BJ (cell line): Measurements from ENCODE around the gene ARL15. TPM values are rescaled to one million over a fixed set of nuclear protein-coding genes. Genes with fewer than 3 reads are reported as not detected.

Experiments used
- CTCF ChIA-PET: fragments of 350-600 bp; formaldehyde crosslinking; extraction: SDS; loops from one replicate; lab custom pipeline; 2021; ENCODE audit warnings: antibody characterized with exemption, inconsistent platforms; lab: Yijun Ruan, JAX
- POLR2A ChIA-PET: fragments of 300-600 bp; sonication (Branson Sonifier 250); formaldehyde crosslinking; extraction: SDS; loops from one replicate; lab custom pipeline; 2021; ENCODE audit warnings: antibody characterized with exemption; lab: Charles Lee
- DNase-seq: peaks from one replicate; pipeline ENCODE4 v3.0.0-alpha.2; 2011; ENCODE audit warnings: low read depth
- H3K27me3 ChIP-seq: 2 replicates; pipeline ENCODE4 v1.6.0; 2011; ENCODE audit warnings: low read length; ENCODE audit not compliant: control insufficient read depth, insufficient read depth
- H3K36me3 ChIP-seq: 2 replicates; pipeline ENCODE4 v1.5.1; 2011; ENCODE audit warnings: low read length; ENCODE audit not compliant: control insufficient read depth, insufficient read depth
- H3K4me3 ChIP-seq: 2 replicates; pipeline ENCODE4 v1.5.1; 2011; ENCODE audit warnings: low read depth, mild to moderate bottlenecking, control low read depth, low read length
- polyA plus RNA-seq: library from polyadenylated mRNA; depleted of rRNA; stranded (reverse); fragments of >200 nt; gene quantifications from 2 replicates; pipeline ENCODE4 v1.2.3, GENCODE V29; 2011
- TF ChIP-seq, protein P1 (sequence below): IDR thresholded peaks from 2 replicates; pipeline ENCODE4 v1.5.1; 2011; ENCODE audit warnings: low read depth, mild to moderate bottlenecking, control low read depth, inconsistent platforms, low read length, moderate library complexity; ENCODE audit not compliant: insufficient read depth

Gene ARL15
- polyA plus RNA-seq, 1 experiment: 11.9 TPM

DNA sequence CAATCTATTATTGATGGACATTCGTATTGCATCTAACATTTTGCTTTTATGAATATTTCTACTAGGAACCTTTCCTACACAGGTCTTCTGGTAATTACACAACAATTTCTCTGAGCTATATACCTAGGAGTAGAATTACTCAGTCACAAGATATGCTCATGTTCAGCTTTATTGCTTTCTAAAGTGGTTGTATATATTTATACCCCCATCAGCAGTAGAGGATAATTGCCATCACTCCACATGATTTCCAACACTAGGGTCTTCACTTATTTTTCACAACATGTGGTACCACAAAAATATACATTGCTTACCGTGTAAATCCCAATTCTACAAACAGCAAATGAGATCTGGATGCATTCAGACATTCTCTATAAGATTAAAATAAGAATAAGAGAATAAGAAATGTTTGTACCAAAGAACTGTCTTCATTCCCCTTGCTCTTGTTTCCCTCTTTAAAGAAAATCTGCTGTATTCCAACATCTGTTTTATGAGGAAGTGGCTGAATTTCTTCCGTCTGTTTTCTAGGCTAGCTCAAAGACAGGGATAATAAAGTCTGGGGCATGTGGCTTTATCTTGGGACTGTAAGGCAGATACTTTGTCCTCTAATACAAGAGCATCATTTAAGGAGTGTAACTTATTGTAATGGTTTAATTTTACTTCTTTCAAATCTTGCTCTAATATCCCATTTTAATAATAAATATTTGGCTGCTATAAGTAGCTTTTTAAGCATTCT, 28.2 kb downstream of the ARL15 start:
- ChIA-PET POLR2A (no interaction called here), CTCF (interaction anchor here (0.9 to 1.0 kb wide), 2 partner anchors 10 to 53 kb away, joined by 3 read pairs; no protein-coding TSS in a partner anchor)
- no peak for DNase-seq
- Histone ChIP-seq H3K27me3 (no peaks in the 10 kb centered on the region), H3K36me3 (no peaks in the 10 kb centered on the region), H3K4me3 (no peak overlapping the region)
- TF ChIP-seq, protein P1, sequence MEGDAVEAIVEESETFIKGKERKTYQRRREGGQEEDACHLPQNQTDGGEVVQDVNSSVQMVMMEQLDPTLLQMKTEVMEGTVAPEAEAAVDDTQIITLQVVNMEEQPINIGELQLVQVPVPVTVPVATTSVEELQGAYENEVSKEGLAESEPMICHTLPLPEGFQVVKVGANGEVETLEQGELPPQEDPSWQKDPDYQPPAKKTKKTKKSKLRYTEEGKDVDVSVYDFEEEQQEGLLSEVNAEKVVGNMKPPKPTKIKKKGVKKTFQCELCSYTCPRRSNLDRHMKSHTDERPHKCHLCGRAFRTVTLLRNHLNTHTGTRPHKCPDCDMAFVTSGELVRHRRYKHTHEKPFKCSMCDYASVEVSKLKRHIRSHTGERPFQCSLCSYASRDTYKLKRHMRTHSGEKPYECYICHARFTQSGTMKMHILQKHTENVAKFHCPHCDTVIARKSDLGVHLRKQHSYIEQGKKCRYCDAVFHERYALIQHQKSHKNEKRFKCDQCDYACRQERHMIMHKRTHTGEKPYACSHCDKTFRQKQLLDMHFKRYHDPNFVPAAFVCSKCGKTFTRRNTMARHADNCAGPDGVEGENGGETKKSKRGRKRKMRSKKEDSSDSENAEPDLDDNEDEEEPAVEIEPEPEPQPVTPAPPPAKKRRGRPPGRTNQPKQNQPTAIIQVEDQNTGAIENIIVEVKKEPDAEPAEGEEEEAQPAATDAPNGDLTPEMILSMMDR: no peak

DNA sequence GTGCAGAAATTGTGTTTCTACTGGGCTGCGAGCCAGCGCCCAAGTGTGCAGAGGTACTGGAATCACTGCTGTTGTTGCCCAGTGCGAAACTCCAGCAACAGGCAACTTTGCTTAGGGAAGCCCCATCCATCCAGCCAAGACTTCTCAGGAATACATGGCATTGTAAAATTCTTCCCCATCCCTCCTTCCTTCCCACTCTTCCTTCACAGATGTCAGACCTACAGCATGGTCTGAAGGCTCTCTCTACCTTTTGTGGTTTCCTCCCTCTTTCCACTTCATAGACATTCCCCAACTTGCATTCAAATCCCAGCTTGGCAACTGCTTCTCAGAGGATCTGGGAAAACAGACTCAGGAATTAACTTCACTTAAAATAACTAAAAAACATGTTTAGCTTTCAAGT, 30.4 kb downstream of the ARL15 start:
- no peak for DNase-seq
- ChIA-PET CTCF (interaction anchor here (1.6 kb wide), 1 partner anchor 8 kb away, joined by 3 read pairs; no protein-coding TSS in a partner anchor), POLR2A (no interaction called here)
- TF ChIP-seq, protein P1: no peak
- H3K4me3 ChIP-seq: no peak overlapping the region
- H3K36me3 ChIP-seq: no peaks in the 10 kb centered on the region
- H3K27me3 ChIP-seq: no peaks in the 10 kb centered on the region

DNA sequence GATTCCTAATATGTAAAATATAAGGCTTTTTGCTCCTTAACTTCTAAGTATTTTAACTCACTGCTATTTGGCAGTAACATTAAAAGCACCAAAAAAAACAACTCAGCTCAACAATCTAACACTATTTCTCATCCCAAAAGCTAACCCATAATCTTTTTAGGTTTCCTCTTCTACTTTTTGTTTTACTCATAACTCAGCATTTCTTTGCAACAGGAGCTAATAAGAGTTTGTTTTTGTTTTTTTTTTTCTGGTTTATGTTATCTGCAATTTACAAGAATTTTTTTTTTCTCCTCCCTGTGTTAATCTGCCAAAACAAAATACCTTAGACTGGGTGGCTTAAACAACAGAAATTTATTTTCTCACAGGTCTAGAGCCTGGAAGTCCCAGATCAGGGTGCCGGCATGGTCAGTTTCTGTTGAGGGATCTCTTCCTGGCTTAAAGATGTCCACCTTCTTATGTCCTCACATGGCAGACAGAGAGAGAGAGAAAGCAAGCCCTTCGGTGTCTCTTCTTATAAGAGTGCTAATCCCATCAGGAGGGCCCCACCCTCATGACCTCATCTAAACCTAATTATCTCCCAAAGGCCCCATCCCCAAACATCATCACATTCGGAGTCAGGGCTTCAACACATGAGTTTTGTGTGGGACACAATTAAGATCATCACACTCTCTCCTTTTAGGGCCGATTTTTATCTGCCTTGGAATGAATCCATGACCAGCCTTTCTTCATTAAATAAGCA, 31.2 kb downstream of the ARL15 start:
- TF ChIP-seq, protein P1: no peak
- H3K36me3 ChIP-seq: no peaks in the 10 kb centered on the region
- CTCF ChIA-PET: interaction anchor here (1.6 kb wide), 1 partner anchor 9 kb away, joined by 3 read pairs; no protein-coding TSS in a partner anchor

DNA sequence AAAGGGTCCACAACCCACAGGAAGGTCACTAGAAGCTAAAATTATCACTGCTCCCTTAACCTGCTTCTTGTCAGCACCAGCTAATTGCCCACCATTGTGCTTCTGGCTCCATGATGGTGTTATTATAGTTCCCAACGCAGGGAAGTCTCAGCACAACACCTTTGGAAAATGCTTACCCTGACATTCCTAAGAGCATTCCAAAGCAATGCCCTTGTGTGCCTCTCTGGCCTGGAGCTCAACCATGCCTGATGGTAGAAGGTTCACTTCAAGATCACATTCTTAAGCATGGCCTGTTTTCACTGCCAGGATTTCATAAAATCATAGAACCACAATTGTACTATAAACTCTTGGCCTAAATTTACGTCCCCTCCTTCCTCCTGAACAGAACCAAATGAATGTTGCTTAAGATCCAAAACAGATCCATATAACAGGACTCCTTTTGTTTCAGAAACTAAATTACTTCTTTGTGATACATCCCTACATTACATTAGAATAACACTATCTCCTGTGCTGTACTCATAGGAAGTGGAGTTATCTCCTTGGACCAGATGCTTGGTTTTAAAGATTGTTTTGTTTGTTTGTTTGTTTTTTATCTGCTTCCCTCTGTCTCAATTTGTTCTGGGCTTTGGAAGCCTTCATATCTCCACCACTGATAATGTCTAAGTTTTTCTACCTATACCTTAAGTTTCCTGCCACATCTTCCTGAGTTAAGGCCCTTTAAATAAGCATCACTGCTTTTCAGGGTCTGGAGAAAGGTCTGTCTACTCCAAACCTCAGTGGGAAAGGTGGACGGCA, 32.1 kb downstream of the ARL15 start:
- TF ChIP-seq, protein P1: no peak
- CTCF ChIA-PET: interaction anchor here (1.3 kb wide), 1 partner anchor 23 kb away, joined by 4 read pairs; no protein-coding TSS in a partner anchor
- Histone ChIP-seq H3K4me3 (no peak overlapping the region), H3K27me3 (no peaks in the 10 kb centered on the region), H3K36me3 (no peaks in the 10 kb centered on the region)
- POLR2A ChIA-PET: interaction anchor here (0.5 kb wide), 1 partner anchor 32 kb away, joined by 7 read pairs; the partner anchor contains the start of gene ARL15
- no peak for DNase-seq

More for the DNA sequence above, 31.2 kb downstream of the ARL15 start:
- Histone ChIP-seq H3K27me3 (no peaks in the 10 kb centered on the region), H3K4me3 (no peak overlapping the region)
- POLR2A ChIA-PET: no interaction called here
- no peak for DNase-seq
